Keratinocyte (primary cell): Measurements from ENCODE around the gene TFAP2B.

ENCODE experiments used
- CTCF ChIP-seq, 3 experiments: IDR thresholded peaks in 1 of 3; conservative IDR thresholded peaks in 1 of 3; optimal IDR thresholded peaks in 1 of 3; 2 replicates in 2 of 3; 3 replicates in 1 of 3; pipeline versions ENCODE3 to v1.5.1; 2011; ENCODE audit warnings: low read length in 3 of 3, mild to moderate bottlenecking in 3 of 3, moderate library complexity in 2 of 3, control low read depth in 1 of 3, inconsistent platforms in 1 of 3; ENCODE audit not compliant: insufficient read depth in 2 of 3; ENCODE audit errors: extremely low read depth in 1 of 3
- EZH2 ChIP-seq: IDR thresholded peaks from one replicate; pipeline ENCODE4 v1.6.1; 2012; ENCODE audit warnings: inconsistent platforms, mild to moderate bottlenecking, low read length, moderate library complexity

GRCh38 chr6:50807035-50807434, 11.6 kb upstream of the TFAP2B start:
- TF ChIP-seq CTCF (optimal IDR thresholded peaks at IDR 0.05 in 1 of 3, IDR thresholded peaks at IDR 0.05 in 1 of 3, conservative IDR thresholded peaks at IDR 0.05 in 1 of 3; ENCODE audit: extremely low read depth in 1 of 3, insufficient read depth in 2 of 3, low read length in 3 of 3) = no peak
- TF ChIP-seq EZH2 = no peak
